PC-9 (cell line): ENCODE measurements around the gene MBNL2. TPM values are rescaled to one million over a fixed set of nuclear protein-coding genes. Genes with fewer than 3 reads are reported as not detected.

ENCODE experiments used
- BruUV-seq: library from RNA; stranded (reverse); fragments of 400-500 nt; replicated peaks from 2 replicates; lab custom pipeline; 2021; lab: Mats Ljungman, UMichigan
- CTCF ChIA-PET: fragments of 300-600 bp; sonication (Branson Sonifier 250); formaldehyde crosslinking; loops from one replicate; lab custom pipeline; 2022; ENCODE audit warnings: antibody characterized with exemption; lab: Charles Lee
- POLR2A ChIA-PET: fragments of 300-600 bp; sonication (Branson Sonifier 250); formaldehyde crosslinking; loops from one replicate; lab custom pipeline; 2022; ENCODE audit warnings: antibody characterized with exemption; ENCODE audit not compliant: unreplicated experiment; lab: Charles Lee
- DNase-seq, 2 experiments: peaks; one replicate each; pipeline versions ENCODE4 v3.0.0 to v3.0.0-alpha.2; 2015 to 2022; ENCODE audit warnings: mixed read lengths in 1 of 2
- H2AFZ ChIP-seq: fragments of 200-600 bp; sonication (generic); 2 replicates; pipeline ENCODE4 v1.8.1; 2017; ENCODE audit warnings: antibody characterized with exemption
- H3F3A ChIP-seq: fragments of 200-600 bp; sonication (generic); 2 replicates; pipeline ENCODE4 v1.8.1; 2017; ENCODE audit warnings: antibody characterized with exemption, mild to moderate bottlenecking, low read depth; ENCODE audit not compliant: insufficient read depth
- H3K27ac ChIP-seq: fragments of 200-600 bp; sonication (generic); 2 replicates; pipeline ENCODE4 v1.6.1; 2016; ENCODE audit warnings: mixed run types
- H3K27me3 ChIP-seq: fragments of 200-600 bp; sonication (generic); 2 replicates; pipeline ENCODE4 v1.6.1; 2016; ENCODE audit warnings: low read depth, mixed run types; ENCODE audit not compliant: insufficient read depth
- H3K36me3 ChIP-seq: fragments of 200-600 bp; sonication (generic); 2 replicates; pipeline ENCODE4 v1.6.1; 2016; ENCODE audit warnings: low read depth, mixed run types
- H3K4me1 ChIP-seq: fragments of 200-600 bp; sonication (generic); replicated peaks from 2 replicates; pipeline ENCODE4 v1.6.1; 2016; ENCODE audit warnings: mixed run types; ENCODE audit not compliant: insufficient read depth
- H3K4me2 ChIP-seq: fragments of 200-600 bp; sonication (generic); 2 replicates; pipeline ENCODE4 v1.6.1; 2017; ENCODE audit warnings: mixed run types
- H3K4me3 ChIP-seq: fragments of 200-600 bp; sonication (generic); 2 replicates; pipeline ENCODE4 v1.6.1; 2016; ENCODE audit warnings: mixed run types
- H3K79me2 ChIP-seq: fragments of 200-600 bp; sonication (generic); 2 replicates; pipeline ENCODE4 v1.6.1; 2017; ENCODE audit warnings: low read depth, mixed run types
- H3K9me2 ChIP-seq: fragments of 200-600 bp; sonication (generic); 2 replicates; pipeline ENCODE4 v1.8.1; 2017; ENCODE audit warnings: mild to moderate bottlenecking; ENCODE audit not compliant: insufficient read depth
- H3K9me3 ChIP-seq: fragments of 200-600 bp; sonication (generic); 2 replicates; pipeline ENCODE4 v1.8.1; 2016; ENCODE audit warnings: low read depth; ENCODE audit not compliant: insufficient read depth
- H4K20me1 ChIP-seq: fragments of 200-600 bp; sonication (generic); 2 replicates; pipeline ENCODE4 v1.8.1; 2017; ENCODE audit not compliant: insufficient read depth
- EZH2 ChIP-seq: fragments of 200-600 bp; sonication (generic); IDR thresholded peaks from 2 replicates; pipeline ENCODE4 v1.8.0; 2017; ENCODE audit warnings: antibody characterized with exemption, low read depth
- intact Hi-C: fragments of 100-400 bp; cut with micrococcal nuclease; formaldehyde crosslinking; loops from one replicate; pipeline ENCODE4 v1.10.0; 2022; ENCODE audit not compliant: unreplicated experiment
- total RNA-seq: library from RNA; stranded (reverse); gene quantifications from 2 replicates; pipeline ENCODE4 v1.2.3, GENCODE V29; 2021
- TF ChIP-seq, protein P1 (sequence below): fragments of 200-600 bp; sonication (generic); conservative IDR thresholded peaks from 2 replicates; pipeline ENCODE4 v1.6.1; 2017; ENCODE audit warnings: mixed run types, antibody characterized with exemption, mild to moderate bottlenecking, moderate library complexity

MBNL2 gene
- total RNA-seq, 1 experiment from 2014 or later, result 91.3 TPM

- H4K20me1 ChIP-seq, result peaks cover 47% of the 10 kb centered on the region
- no TSS peak for BruUV-seq
- ChIA-PET CTCF (no interaction called here), POLR2A (no interaction called here)
- H3K27me3 ChIP-seq, result no peaks in the 10 kb centered on the region
- no peak for DNase-seq
- peak overlapping the region; percentile 24 for H3K27ac ChIP-seq
- H3F3A ChIP-seq, result peaks cover 70% of the 10 kb centered on the region; the same call in 1 of the 2 replicates
- TF ChIP-seq, protein P1, sequence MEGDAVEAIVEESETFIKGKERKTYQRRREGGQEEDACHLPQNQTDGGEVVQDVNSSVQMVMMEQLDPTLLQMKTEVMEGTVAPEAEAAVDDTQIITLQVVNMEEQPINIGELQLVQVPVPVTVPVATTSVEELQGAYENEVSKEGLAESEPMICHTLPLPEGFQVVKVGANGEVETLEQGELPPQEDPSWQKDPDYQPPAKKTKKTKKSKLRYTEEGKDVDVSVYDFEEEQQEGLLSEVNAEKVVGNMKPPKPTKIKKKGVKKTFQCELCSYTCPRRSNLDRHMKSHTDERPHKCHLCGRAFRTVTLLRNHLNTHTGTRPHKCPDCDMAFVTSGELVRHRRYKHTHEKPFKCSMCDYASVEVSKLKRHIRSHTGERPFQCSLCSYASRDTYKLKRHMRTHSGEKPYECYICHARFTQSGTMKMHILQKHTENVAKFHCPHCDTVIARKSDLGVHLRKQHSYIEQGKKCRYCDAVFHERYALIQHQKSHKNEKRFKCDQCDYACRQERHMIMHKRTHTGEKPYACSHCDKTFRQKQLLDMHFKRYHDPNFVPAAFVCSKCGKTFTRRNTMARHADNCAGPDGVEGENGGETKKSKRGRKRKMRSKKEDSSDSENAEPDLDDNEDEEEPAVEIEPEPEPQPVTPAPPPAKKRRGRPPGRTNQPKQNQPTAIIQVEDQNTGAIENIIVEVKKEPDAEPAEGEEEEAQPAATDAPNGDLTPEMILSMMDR, result no peak
- TF ChIP-seq EZH2, result no peak
- no peaks in the 10 kb centered on the region for H3K4me1 ChIP-seq
- intact Hi-C loops, result no loop called here
- peaks cover 67% of the 10 kb centered on the region for H3K79me2 ChIP-seq
- H3K36me3 ChIP-seq, result peaks cover 76% of the 10 kb centered on the region
- no peak overlapping the region for H2AFZ ChIP-seq
- H3K4me2 ChIP-seq, result no peak overlapping the region
- peaks cover 11% of the 10 kb centered on the region; the same call in 1 of the 2 replicates for H3K9me2 ChIP-seq
- H3K9me3 ChIP-seq, result no peaks in the 10 kb centered on the region
- no peak overlapping the region for H3K4me3 ChIP-seq
Observed at GRCh38 chr13:97341135-97341534, 119.0 kb downstream of the MBNL2 start.

DNA sequence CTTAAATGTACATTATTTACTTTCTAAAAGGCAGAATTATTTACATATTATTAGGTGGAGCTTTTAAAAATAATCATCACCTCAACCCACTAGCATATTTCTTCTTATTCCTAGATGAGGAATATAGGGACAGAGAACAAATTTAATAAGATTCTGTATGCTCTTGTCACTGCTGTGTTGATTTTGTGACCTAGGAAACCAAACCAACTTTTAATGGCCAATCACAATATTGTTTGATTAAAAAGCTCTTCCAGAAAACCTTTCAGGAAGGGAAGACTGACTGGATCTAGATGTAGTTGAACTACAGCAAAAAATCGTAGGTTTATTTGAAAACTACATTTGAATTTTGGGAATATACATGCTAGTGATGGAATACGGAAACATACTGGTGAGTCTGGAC lies 120.0 kb downstream of the MBNL2 start:
- H4K20me1 ChIP-seq, result peaks cover 50% of the 10 kb centered on the region
- H2AFZ ChIP-seq, result no peak overlapping the region
- peak overlapping the region; percentile 24; the same call in 1 of the 2 replicates for H3K27ac ChIP-seq
- H3F3A ChIP-seq, result peaks cover 66% of the 10 kb centered on the region; the same call in 1 of the 2 replicates
- H3K4me2 ChIP-seq, result no peak overlapping the region
- intact Hi-C loops, result no loop called here
- no peaks in the 10 kb centered on the region for H3K4me1 ChIP-seq
- TF ChIP-seq, protein P1, result no peak
- TF ChIP-seq EZH2, result no peak
- H3K9me3 ChIP-seq, result no peaks in the 10 kb centered on the region
- no peak overlapping the region for H3K4me3 ChIP-seq
- H3K36me3 ChIP-seq, result peaks cover 72% of the 10 kb centered on the region
- POLR2A ChIA-PET, result interaction anchor here (0.6 kb wide), 1 partner anchor 336 kb away, joined by 17 read pairs; no protein-coding TSS in a partner anchor
- CTCF ChIA-PET, result no interaction called here
- peaks cover 57% of the 10 kb centered on the region for H3K79me2 ChIP-seq
- H3K9me2 ChIP-seq, result 0 out of 2 replicates have a peak, but pooled peaks cover 3% of the 10 kb centered on the region
- DNase-seq, result no peak
- no peaks in the 10 kb centered on the region for H3K27me3 ChIP-seq
- no TSS peak for BruUV-seq

GRCh38 chr13:97342936-97343335 lies 120.8 kb downstream of the MBNL2 start:
- H3F3A ChIP-seq, result peaks cover 58% of the 10 kb centered on the region; the same call in 1 of the 2 replicates
- intact Hi-C loops, result no loop called here
- H3K36me3 ChIP-seq, result peaks cover 70% of the 10 kb centered on the region
- H4K20me1 ChIP-seq, result peaks cover 47% of the 10 kb centered on the region
- H3K4me3 ChIP-seq, result no peak overlapping the region
- no peaks in the 10 kb centered on the region for H3K27me3 ChIP-seq
- H2AFZ ChIP-seq, result no peak overlapping the region
- BruUV-seq, result no TSS peak
- ChIA-PET CTCF (interaction anchor here (0.8 kb wide), 1 partner anchor 233 kb away, joined by 3 read pairs; no protein-coding TSS in a partner anchor), POLR2A (no interaction called here)
- TF ChIP-seq EZH2, result no peak
- TF ChIP-seq, protein P1, result no peak
- no peaks in the 10 kb centered on the region for H3K4me1 ChIP-seq
- H3K9me3 ChIP-seq, result no peaks in the 10 kb centered on the region
- no peak overlapping the region; the same call in 1 of the 2 replicates for H3K27ac ChIP-seq
- H3K4me2 ChIP-seq, result no peak overlapping the region
- H3K9me2 ChIP-seq, result no peaks in the 10 kb centered on the region
- DNase-seq, result no peak
- peaks cover 49% of the 10 kb centered on the region for H3K79me2 ChIP-seq
